ENCODE results near the gene CPED1. TPM values are rescaled to one million over a fixed set of nuclear protein-coding genes. Genes with fewer than 3 reads are reported as not detected.

CPED1 gene
- total RNA-seq, 4 donors from 2014 or later = 7.4 to 19.6 (median 11.4) TPM

- Histone ChIP-seq H3K36me3 (peaks cover 0 to 2% of the 10 kb centered on the region in 2 donors), H3K9me3 (no peaks in the 10 kb centered on the region), H3K4me1 (no peaks in the 10 kb centered on the region), H3K4me3 (replicated peaks in 1 of 3) (no peak overlapping the region), H3K27me3 (no peaks in the 10 kb centered on the region), H3K27ac (no peak overlapping the region)
- DNase-seq = no peak
- TF ChIP-seq CTCF (IDR thresholded peaks at IDR 0.05) = no peak
- WGBS, 2 donors = 75 to 81% methylated on average over 3 of the region's 3 CpGs
- intact Hi-C loops (cut with DNase I) = no loop called here
These were observed 354.8 kb downstream of the CPED1 start for GRCh38 chr7:121343302-121343701.

- H3K4me1 ChIP-seq = no peaks in the 10 kb centered on the region
- no peak for DNase-seq
- H3K9me3 ChIP-seq = no peaks in the 10 kb centered on the region
- TF ChIP-seq CTCF (IDR thresholded peaks at IDR 0.05) = no peak
- no peak for TF ChIP-seq POLR2A (IDR thresholded peaks at IDR 0.05)
- intact Hi-C loops (cut with DNase I) = no loop called here
- no peak overlapping the region for H3K27ac ChIP-seq
- peaks cover 0 to 2% of the 10 kb centered on the region in 2 donors for H3K36me3 ChIP-seq
- H3K4me3 ChIP-seq (replicated peaks in 1 of 3) = no peak overlapping the region
- H3K27me3 ChIP-seq = no peaks in the 10 kb centered on the region
- WGBS, 2 donors = 89 to 92% methylated on average over 2 of the region's 2 CpGs
These were observed 355.6 kb downstream of the CPED1 start for GRCh38 chr7:121344093-121344492.

GRCh38 chr7:121344497-121344896 lies 356.0 kb downstream of the CPED1 start:
- no peaks in the 10 kb centered on the region for H3K4me1 ChIP-seq
- no peaks in the 10 kb centered on the region for H3K9me3 ChIP-seq
- no peak overlapping the region for H3K27ac ChIP-seq
- TF ChIP-seq CTCF (IDR thresholded peaks at IDR 0.05) (no peak), POLR2A (IDR thresholded peaks at IDR 0.05) (no peak)
- no peaks in the 10 kb centered on the region for H3K27me3 ChIP-seq
- WGBS, 2 donors = 90 to 97% methylated on average over 1 of the region's 1 CpG
- intact Hi-C loops (cut with DNase I) = no loop called here
- no peak for DNase-seq
- no peak overlapping the region for H3K4me3 ChIP-seq (replicated peaks in 1 of 3)
- H3K36me3 ChIP-seq = peaks cover 0 to 2% of the 10 kb centered on the region in 2 donors

Small RNA genes lying within 50 kb of the gene (small RNA-seq; reads per million reads assigned to genes)
- not detected for gene HMGN1P18
- not detected for gene RNA5SP240
- not detected for gene RNA5SP241
- gene RNU6-517P = not detected

Other genes starting within 250 kb of the CPED1 start
- gene TSPAN12, start 130.6 kb upstream of the CPED1 start, total RNA-seq = 10 to 100 TPM; 36.2 to 55.1 (median 48.8) TPM
- 10 to 100 TPM; 23.7 to 40.8 (median 37.1) TPM for gene ING3, start 37.9 kb upstream of the CPED1 start, total RNA-seq